ENCODE measurements around the gene TDP2.
"Not testable (repeated sequence)": the region's sequence is repeated elsewhere in the genome, so short reads cannot be mapped to it uniquely, and the experiment has no call there.

Gene TDP2

DNA sequence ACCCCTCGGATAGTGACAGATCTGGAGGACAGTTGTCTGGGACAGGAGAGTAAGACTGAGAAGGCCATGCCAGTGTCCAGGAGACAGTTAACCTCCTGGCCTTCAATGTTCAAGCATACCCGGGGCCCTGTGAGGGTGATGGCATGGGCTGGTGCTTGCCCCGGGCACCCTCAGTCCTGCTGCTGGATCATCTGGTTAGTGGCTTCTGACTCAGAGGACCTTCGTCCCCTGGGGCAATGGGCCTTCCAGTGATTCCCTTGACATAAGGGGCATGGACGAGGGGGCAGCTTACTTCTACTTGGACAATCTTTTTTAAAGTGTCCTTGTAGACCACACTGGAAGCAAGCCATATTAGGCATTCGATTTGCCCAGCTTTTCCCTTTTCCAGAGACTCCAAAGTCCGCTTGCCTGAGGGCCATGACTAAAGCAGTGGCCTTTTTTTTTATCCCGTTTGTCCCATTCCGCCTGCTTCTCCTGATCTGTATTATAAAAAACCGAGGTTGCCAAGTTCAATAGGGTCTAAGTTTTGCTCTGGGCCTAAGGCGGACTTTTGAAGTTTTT lies 12.2 kb upstream of the TDP2 start:
- not testable (repeated sequence) for DNase-seq

DNA sequence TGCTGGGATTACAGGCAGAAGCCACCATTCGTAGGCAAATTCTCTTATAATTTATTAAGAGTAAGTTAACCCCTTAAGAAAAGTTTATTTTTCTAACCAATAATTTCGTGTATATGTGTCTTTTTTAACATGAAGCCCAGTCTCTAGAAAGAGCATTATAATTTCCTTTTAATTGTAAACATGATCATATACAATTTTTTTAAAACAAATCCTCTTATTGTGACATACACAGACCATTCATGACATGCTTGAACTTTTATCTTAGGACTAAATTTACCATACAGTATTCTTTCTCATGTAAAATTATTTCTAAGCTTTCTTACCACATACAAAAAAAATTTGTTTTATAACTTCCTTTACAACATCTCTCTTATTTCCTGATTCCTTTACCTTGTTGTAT lies 6.9 kb upstream of the TDP2 start:
- no peak for DNase-seq

GRCh38 chr6:24672620-24673182 lies 6.0 kb upstream of the TDP2 start:
- no peak for DNase-seq

- DNase-seq, result not testable (repeated sequence)
Observed at GRCh38 chr6:24671077-24671476, 4.4 kb upstream of the TDP2 start.

DNA sequence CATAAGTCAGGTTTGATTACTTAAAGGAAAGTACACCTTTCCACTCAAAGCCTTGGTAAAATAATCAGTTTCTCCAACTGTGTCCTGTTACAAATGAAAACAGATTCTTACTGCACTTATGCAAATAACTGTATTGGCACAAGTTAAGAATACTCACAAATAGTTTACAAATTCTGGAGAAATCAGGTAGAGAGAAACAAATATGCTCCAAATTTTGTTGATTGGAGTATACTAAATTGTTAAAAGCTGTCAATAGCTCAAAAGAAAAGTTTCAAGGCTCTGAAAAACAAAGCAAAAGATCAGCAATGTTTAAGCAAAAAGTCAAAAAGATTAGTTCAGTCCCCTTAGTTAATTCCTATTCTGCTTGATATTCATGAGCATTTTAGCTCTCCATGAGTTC lies 3.8 kb upstream of the TDP2 start:
- not testable (repeated sequence) for DNase-seq

DNA sequence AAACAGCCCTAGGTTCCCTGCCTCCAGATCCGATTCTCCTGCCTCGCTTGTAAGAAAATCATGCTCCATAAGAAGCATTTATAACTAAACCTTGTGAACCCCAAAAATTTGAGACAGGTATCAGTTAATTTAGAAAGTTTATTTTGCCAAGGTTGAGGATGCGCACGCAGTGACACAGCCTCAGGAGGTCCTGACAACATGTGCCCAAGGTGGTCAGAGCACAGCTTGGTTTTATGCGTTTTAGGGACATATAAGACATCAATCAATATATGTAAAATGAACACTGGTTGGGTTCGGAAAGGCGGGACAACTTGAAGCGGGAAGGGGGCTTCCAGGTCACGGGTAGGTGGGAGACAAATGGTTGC lies 2.3 kb upstream of the TDP2 start:
- no peak for DNase-seq

- not testable (repeated sequence) for DNase-seq
Observed at GRCh38 chr6:24668066-24668996, 1.6 kb upstream of the TDP2 start.

- no peak for DNase-seq
Observed at GRCh38 chr6:24667378-24667803, 692 bp upstream of the TDP2 start.

DNA sequence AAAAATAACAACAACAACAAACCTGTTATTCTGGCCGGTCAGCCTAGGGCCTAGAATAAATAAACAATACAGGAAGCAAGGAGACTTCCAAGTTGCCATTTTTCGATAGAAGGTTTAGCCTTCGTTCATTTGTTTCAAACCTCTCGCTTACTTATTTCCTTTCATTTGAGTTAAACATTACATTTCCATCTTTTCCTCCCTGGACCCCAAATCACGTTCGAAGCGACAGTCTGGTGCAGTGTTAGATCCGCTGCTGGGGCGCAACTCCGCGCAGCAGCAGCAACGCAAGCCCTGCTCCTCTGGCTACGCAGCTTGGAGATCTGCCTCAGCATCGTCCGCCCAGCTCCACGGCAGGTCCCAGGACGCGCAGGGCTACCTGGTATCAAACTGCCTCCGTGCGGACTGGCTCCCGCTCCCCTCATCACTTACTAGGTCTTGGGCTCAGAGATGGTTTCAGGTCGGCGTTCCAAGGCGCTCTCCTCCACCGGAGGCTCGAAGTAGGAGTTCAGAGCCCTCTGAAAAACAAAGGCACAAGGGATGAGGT lies 530 bp downstream of the TDP2 start:
- no peak for DNase-seq

DNA sequence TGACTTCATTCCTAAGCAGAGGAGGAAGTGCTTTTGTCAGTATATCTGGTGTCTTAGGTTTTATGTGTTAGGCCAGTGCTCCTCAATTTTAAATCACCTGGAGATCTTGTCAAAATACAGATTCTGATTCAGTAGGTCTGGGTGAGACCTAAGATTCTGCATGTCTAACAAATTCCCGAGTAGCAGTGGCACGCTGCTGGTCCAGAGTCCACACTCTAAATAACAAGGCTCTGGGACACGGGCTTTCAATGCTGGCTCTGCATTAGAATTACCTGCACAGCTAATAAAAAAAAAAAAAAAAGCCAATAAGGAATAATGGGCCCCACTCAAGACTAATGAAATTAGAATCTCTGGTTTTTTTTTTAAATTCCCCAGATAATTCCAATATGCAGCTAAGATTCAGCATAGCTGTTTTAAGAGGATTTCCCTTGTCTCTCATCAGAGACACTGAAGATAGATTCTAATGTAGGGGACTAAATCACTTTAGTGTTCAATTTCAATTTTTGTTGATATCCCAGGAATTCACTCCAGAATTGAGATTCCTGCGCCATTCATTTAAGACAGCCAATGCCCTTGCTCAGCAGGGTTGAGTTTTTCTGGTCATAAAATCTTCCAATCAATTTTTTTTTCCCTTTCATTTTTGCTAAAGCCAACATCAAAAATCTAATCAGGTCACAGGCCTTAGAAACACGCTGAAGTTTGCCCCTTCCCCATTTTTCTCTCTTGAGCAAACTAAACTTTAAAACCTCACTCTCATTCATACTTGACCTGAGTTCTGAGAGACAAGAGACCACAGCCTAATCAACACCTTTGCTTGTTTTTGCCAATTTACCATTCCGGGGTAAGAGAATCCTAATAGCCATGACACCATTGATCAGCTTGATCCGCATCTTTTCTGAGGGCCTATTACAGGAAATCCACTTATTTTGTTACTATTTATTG lies 2.4 kb downstream of the TDP2 start:
- no peak for DNase-seq

DNA sequence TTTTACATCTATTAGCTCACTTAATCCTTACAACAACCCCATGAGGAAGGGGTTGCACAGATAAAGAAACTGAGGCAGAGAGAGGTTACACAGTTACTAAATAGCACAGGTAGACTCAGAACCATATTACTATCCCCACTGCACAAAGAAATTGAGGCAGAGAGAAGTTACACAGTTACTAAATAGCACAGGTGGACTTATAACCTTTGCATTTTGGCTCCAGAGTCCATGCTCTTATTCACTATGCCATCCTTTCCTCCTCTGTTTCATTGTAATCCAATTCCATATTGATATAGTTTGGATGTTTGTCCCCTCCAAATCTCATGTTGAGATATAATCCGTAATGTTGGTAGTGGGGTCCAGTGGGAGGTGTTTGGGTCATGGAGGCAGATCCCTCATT lies 3.5 kb downstream of the TDP2 start:
- DNase-seq, result no peak

- no peak for DNase-seq
Observed at GRCh38 chr6:24662236-24662635, 4.5 kb downstream of the TDP2 start.

DNA sequence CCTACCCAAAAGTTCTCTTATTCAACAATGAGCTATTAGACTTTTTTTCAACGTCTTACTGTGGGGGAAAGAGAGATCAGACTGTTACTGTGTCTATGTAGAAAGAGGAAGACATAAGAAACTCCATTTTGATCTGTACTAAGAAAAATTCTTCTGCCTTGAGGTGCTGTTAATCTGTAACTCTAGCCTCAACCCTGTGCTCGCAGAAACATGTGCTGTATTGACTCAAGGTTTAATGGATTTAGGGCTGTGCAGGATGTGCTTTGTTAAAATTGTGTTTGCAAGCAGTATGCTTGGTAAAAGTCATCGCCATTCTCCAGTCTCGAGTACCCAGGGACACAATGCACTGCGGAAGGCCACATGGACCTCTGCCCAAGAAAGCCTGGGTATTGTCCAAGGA lies 4.9 kb downstream of the TDP2 start:
- not testable (repeated sequence) for DNase-seq

- DNase-seq, result no peak
Observed at GRCh38 chr6:24660105-24660504, 6.6 kb downstream of the TDP2 start.

GRCh38 chr6:24659561-24659960 lies 7.1 kb downstream of the TDP2 start:
- no peak for DNase-seq

- DNase-seq, result no peak
Observed at GRCh38 chr6:24658573-24659560, 7.8 kb downstream of the TDP2 start.

- DNase-seq, result no peak
Observed at GRCh38 chr6:24655215-24655614, 11.5 kb downstream of the TDP2 start.

- no peak for DNase-seq
Observed at GRCh38 chr6:24650365-24650764, 16.3 kb downstream of the TDP2 start.

- DNase-seq, result no peak
Observed at GRCh38 chr6:24649691-24650090, 17.0 kb downstream of the TDP2 start.

DNA sequence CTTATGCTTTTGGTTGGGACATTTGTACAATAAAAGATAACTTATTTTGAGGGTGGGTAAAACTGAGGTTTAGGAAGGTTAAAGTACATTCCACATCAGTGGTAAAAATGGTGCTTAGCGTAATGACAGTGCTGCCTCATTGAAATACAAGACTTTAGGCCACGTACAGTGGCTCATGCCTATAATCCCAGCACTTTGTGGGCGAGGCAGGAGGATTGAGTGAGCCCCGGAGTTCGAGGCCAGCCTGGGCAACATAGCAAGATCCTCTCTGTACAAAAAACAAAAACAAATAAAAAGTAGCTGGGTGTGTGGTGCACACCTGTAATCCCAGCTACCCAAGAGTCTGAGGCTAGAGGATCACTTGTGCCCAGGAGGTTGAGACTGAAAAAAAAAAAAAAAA lies 18.4 kb downstream of the TDP2 start:
- no peak for DNase-seq

GRCh38 chr6:24646771-24647170 lies 19.9 kb downstream of the TDP2 start:
- no peak for DNase-seq
